GM12875 (cell line): ENCODE measurements around the gene SMG7.

Experiments
- H3K4me3 ChIP-seq: one replicate; pipeline ENCODE4 v1.5.1; 2011; ENCODE audit warnings: low read depth, low read length, control low read depth
- TF ChIP-seq, protein P1 (sequence below): IDR thresholded peaks from 2 replicates; pipeline ENCODE4 v1.5.1; 2011; ENCODE audit warnings: low read depth, mild to moderate bottlenecking, control low read depth, inconsistent platforms, low read length, moderate library complexity, borderline replicate concordance; ENCODE audit not compliant: insufficient read depth

The SMG7 gene

GRCh38 chr1:183506561-183506960, 34.3 kb downstream of the SMG7 start:
- TF ChIP-seq, protein P1, sequence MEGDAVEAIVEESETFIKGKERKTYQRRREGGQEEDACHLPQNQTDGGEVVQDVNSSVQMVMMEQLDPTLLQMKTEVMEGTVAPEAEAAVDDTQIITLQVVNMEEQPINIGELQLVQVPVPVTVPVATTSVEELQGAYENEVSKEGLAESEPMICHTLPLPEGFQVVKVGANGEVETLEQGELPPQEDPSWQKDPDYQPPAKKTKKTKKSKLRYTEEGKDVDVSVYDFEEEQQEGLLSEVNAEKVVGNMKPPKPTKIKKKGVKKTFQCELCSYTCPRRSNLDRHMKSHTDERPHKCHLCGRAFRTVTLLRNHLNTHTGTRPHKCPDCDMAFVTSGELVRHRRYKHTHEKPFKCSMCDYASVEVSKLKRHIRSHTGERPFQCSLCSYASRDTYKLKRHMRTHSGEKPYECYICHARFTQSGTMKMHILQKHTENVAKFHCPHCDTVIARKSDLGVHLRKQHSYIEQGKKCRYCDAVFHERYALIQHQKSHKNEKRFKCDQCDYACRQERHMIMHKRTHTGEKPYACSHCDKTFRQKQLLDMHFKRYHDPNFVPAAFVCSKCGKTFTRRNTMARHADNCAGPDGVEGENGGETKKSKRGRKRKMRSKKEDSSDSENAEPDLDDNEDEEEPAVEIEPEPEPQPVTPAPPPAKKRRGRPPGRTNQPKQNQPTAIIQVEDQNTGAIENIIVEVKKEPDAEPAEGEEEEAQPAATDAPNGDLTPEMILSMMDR = no peak

DNA sequence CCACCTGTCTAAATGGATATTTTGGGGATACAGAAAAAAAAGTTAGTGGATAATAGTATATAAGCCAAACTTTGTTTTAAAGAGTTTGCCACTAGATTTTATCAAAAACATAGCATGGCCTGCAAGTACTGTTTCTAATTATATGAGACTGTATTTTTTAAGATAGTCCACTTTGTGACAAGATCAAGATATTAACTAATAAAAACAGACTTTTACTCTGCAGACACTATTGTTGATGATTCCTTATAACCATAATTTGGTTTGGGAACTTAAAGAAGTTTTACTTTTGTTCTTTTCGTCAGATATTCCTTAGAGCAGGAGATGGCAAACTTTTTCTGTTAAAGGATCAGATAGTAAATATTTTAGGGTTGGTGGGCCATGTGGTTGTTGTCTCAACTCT, 36.4 kb downstream of the SMG7 start:
- H3K4me3 ChIP-seq = no peak overlapping the region
- TF ChIP-seq, protein P1 = no peak

More at GRCh38 chr1:183506561-183506960, 34.3 kb downstream of the SMG7 start:
- no peak overlapping the region for H3K4me3 ChIP-seq

DNA sequence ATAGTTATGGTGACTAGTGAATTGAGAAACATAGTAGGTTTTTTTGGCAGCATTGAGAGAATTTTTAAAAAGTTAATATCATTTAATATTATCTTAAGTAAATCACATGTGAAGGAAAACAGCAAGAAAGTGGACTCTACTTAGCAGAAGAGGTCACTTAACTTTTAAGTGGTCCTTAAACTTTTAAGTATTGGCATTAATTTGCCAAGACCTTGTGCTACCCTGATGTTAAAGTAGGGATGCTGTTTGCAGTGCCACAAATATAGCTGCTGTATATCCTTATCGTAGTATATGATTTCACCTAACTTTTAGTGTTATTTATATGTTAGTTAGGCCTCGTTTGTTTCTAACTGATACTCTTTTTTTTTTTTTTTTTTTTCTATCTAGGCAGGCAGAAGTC, 40.2 kb downstream of the SMG7 start:
- no peak overlapping the region for H3K4me3 ChIP-seq
- TF ChIP-seq, protein P1 = no peak

- no peak overlapping the region for H3K4me3 ChIP-seq
Observed at GRCh38 chr1:183514235-183514634, 41.9 kb downstream of the SMG7 start.

DNA sequence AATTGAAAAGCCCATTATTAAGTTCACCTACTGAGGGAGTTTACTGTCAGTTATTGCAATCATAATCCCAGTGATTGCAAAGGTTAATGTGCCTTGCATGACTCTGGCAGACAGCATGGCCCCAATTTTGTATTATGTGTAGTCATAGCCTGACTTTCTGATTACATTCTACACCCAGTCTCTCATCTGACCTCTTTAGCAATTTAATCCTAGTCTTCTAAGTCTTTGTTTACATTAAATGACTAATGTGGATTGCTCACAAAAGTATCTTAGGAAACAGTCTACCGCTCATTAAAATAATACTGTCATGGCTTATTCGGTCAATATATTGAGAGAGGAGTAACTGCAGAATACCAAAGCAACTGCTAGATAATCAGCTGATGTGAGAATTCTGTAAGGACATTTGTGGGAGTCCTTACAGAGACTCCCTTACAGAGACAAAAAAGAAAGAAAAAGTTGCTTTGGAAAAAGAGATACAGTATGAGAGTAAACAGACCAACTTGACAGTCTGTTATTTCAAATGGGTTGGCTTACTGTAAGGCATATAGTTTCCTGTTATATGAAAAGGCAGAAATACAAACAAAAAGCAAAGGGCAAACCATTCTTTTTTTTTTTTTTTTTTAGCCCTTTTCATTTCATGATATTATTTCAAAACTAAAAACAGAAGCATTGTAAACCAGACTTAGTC, 42.8 kb downstream of the SMG7 start:
- no peak overlapping the region for H3K4me3 ChIP-seq
- TF ChIP-seq, protein P1 = no peak

More at GRCh38 chr1:183514235-183514634, 41.9 kb downstream of the SMG7 start:
- TF ChIP-seq, protein P1 = no peak

GRCh38 chr1:183516725-183517124, 44.4 kb downstream of the SMG7 start:
- H3K4me3 ChIP-seq = no peak overlapping the region
- TF ChIP-seq, protein P1 = no peak

DNA sequence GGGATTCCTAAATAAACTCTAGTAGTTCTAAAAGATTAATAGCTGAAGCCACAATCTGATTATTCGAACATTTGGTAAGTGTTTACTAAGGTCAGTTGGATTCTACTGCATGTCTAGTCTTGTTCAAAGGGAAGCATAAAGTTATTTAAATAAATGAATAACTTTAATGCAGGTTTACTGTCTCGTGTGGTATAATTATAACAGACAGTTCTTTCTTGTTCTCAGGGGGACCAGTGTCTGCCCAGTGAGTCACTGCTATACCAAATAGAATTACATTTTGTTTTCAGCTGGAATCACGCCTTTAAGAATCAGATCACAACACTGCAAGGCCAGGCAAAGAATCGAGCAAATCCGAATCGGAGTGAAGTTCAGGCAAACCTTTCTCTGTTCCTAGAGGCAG, 45.1 kb downstream of the SMG7 start:
- TF ChIP-seq, protein P1 = no peak
- H3K4me3 ChIP-seq = no peak overlapping the region
